H9 (cell line): ENCODE data around the gene ZCCHC7. TPM values are rescaled to one million over a fixed set of nuclear protein-coding genes. Genes with fewer than 3 reads are reported as not detected.

ENCODE experiments used
- DNase-seq: peaks from one replicate; pipeline ENCODE4 v3.0.0-alpha.2; 2017
- H2AFZ ChIP-seq: one replicate; pipeline ENCODE4 v1.6.1; 2013; ENCODE audit warnings: mild to moderate bottlenecking, low read length, control low read depth, moderate library complexity
- H2AK5ac ChIP-seq: 2 replicates; pipeline ENCODE4 v1.6.1; 2013; ENCODE audit warnings: low read length, control low read depth, mixed read lengths; ENCODE audit not compliant: insufficient read length
- H2BK120ac ChIP-seq: one replicate; pipeline ENCODE4 v1.6.1; 2013; ENCODE audit warnings: low read depth, mild to moderate bottlenecking, low read length, control low read depth, inconsistent platforms; ENCODE audit not compliant: poor library complexity, severe bottlenecking
- H2BK12ac ChIP-seq: 2 replicates; pipeline ENCODE4 v1.6.1; 2013; ENCODE audit warnings: low read length, control low read depth, mixed read lengths, low read depth; ENCODE audit not compliant: insufficient read length
- H2BK15ac ChIP-seq: 2 replicates; pipeline ENCODE4 v1.6.1; 2013; ENCODE audit warnings: low read depth, low read length, control low read depth
- H2BK20ac ChIP-seq: one replicate; pipeline ENCODE4 v1.6.1; 2013; ENCODE audit warnings: low read depth, mild to moderate bottlenecking, low read length, control low read depth, inconsistent platforms; ENCODE audit not compliant: poor library complexity, severe bottlenecking
- H2BK5ac ChIP-seq: 2 replicates; pipeline ENCODE4 v1.6.1; 2013; ENCODE audit warnings: low read length, control low read depth, mixed read lengths; ENCODE audit not compliant: insufficient read length
- H3K14ac ChIP-seq: 2 replicates; pipeline ENCODE4 v1.6.1; 2013; ENCODE audit warnings: low read length, control low read depth; ENCODE audit not compliant: insufficient read depth
- H3K18ac ChIP-seq: 2 replicates; pipeline ENCODE4 v1.6.1; 2013; ENCODE audit warnings: low read depth, mild to moderate bottlenecking, mixed read lengths, low read length, control low read depth; ENCODE audit not compliant: insufficient read length
- H3K23ac ChIP-seq: 2 replicates; pipeline ENCODE4 v1.6.1; 2013; ENCODE audit warnings: low read length, control low read depth, mixed read lengths, low read depth; ENCODE audit not compliant: insufficient read length
- H3K23me2 ChIP-seq: 2 replicates; pipeline ENCODE4 v1.6.1; 2013; ENCODE audit warnings: low read depth, mild to moderate bottlenecking, mixed read lengths, low read length, control low read depth; ENCODE audit not compliant: insufficient read length, poor library complexity, severe bottlenecking
- H3K27ac ChIP-seq: 2 replicates; pipeline ENCODE4 v1.5.1; 2013; ENCODE audit warnings: low read length, control low read depth, mixed read lengths, low read depth; ENCODE audit not compliant: insufficient read length
- H3K27me3 ChIP-seq: 2 replicates; pipeline ENCODE4 v1.6.1; 2013; ENCODE audit warnings: low read length, control low read depth, inconsistent platforms; ENCODE audit not compliant: insufficient read depth
- H3K4ac ChIP-seq: 2 replicates; pipeline ENCODE4 v1.6.1; 2013; ENCODE audit warnings: low read depth, mild to moderate bottlenecking, control low read depth, inconsistent platforms, low read length, moderate library complexity
- H3K4me1 ChIP-seq: 2 replicates; pipeline ENCODE4 v1.6.1; 2013; ENCODE audit warnings: low read length, control low read depth, inconsistent platforms; ENCODE audit not compliant: insufficient read depth
- H3K4me2 ChIP-seq: 2 replicates; pipeline ENCODE4 v1.6.1; 2013; ENCODE audit warnings: low read length, control low read depth, mixed read lengths; ENCODE audit not compliant: insufficient read length, insufficient read depth
- H3K56ac ChIP-seq: 2 replicates; pipeline ENCODE4 v1.6.1; 2013; ENCODE audit warnings: low read depth, mild to moderate bottlenecking, mixed read lengths, low read length, control low read depth; ENCODE audit not compliant: insufficient read length
- H3K79me1 ChIP-seq: 2 replicates; pipeline ENCODE4 v1.6.1; 2013; ENCODE audit warnings: low read depth, mild to moderate bottlenecking, moderate library complexity, low read length, control low read depth, inconsistent platforms; ENCODE audit not compliant: insufficient read depth, poor library complexity, severe bottlenecking
- H3K79me2 ChIP-seq: 2 replicates; pipeline ENCODE4 v1.6.1; 2013; ENCODE audit warnings: low read length, control low read depth, inconsistent platforms; ENCODE audit not compliant: insufficient read depth
- H3K9ac ChIP-seq: 2 replicates; pipeline ENCODE4 v1.6.1; 2013; ENCODE audit warnings: low read length, control low read depth, mixed read lengths; ENCODE audit not compliant: insufficient read length; ENCODE audit errors: extremely low read depth
- H3K9me3 ChIP-seq: one replicate; pipeline ENCODE4 v1.6.1; 2013; ENCODE audit warnings: low read depth, low read length, inconsistent platforms; ENCODE audit not compliant: control insufficient read depth
- H3T11ph ChIP-seq: one replicate; pipeline ENCODE4 v1.6.1; 2013; ENCODE audit warnings: mild to moderate bottlenecking, low read length, control low read depth, inconsistent platforms
- H4K20me1 ChIP-seq: one replicate; pipeline ENCODE4 v1.6.1; 2013; ENCODE audit not compliant: control insufficient read depth, insufficient read length, insufficient read depth
- H4K5ac ChIP-seq: 2 replicates; pipeline ENCODE4 v1.6.1; 2013; ENCODE audit warnings: low read depth, mild to moderate bottlenecking, mixed read lengths, low read length, control low read depth; ENCODE audit not compliant: insufficient read length
- H4K8ac ChIP-seq: replicated peaks from 2 replicates; pipeline ENCODE4 v1.6.1; 2013; ENCODE audit warnings: low read length, control low read depth, mixed read lengths, low read depth; ENCODE audit not compliant: insufficient read length
- H4K91ac ChIP-seq: 2 replicates; pipeline ENCODE4 v1.6.1; 2013; ENCODE audit warnings: low read depth, mild to moderate bottlenecking, moderate library complexity, mixed read lengths, low read length, control low read depth; ENCODE audit not compliant: insufficient read length
- H3K27ac Mint-ChIP-seq, 3 experiments: 2 replicates in 2 of 3; 3 replicates in 1 of 3; pipeline ENCODE4 v1.8.0; 2020 to 2021; ENCODE audit warnings: mixed read lengths in 3 of 3, mild to moderate bottlenecking in 1 of 3, moderate library complexity in 1 of 3
- H3K27me3 Mint-ChIP-seq: 2 replicates; pipeline ENCODE4 v1.8.0; 2021; ENCODE audit warnings: low read depth, mild to moderate bottlenecking, moderate library complexity, mixed read lengths
- H3K36me3 Mint-ChIP-seq, 3 experiments: 2 replicates in 2 of 3; 3 replicates in 1 of 3; pipeline ENCODE4 v1.8.0; 2020 to 2021; ENCODE audit warnings: low read depth in 3 of 3, mixed read lengths in 3 of 3; ENCODE audit not compliant: insufficient read depth in 1 of 3
- H3K4me1 Mint-ChIP-seq, 2 experiments: 2 replicates each; pipeline ENCODE4 v1.8.0; 2020; ENCODE audit warnings: mixed read lengths in 2 of 2
- H3K4me3 Mint-ChIP-seq, 2 experiments: 2 replicates in 1 of 2; 3 replicates in 1 of 2; pipeline ENCODE4 v1.8.0; 2020 to 2021; ENCODE audit warnings: mild to moderate bottlenecking in 2 of 2, mixed read lengths in 2 of 2, moderate library complexity in 1 of 2
- H3K9me3 Mint-ChIP-seq, 2 experiments: 2 replicates in 1 of 2; 3 replicates in 1 of 2; pipeline ENCODE4 v1.8.0; 2020; ENCODE audit warnings: mild to moderate bottlenecking in 2 of 2, mixed read lengths in 2 of 2, moderate library complexity in 1 of 2
- WGBS: extraction: QIAGEN DNeasy Blood & Tissue Kit; methylation state at CpG from one replicate; pipeline ENCODE4 v1.1.7; 2013; ENCODE audit warnings: missing lambda C conversion rate, low lambda C conversion rate, mixed read lengths; ENCODE audit not compliant: insufficient read length; ENCODE audit errors: extremely low coverage; 5-methylcytosine and 5-hydroxymethylcytosine counted together
- total RNA-seq: library from RNA; stranded (reverse); gene quantifications from 2 replicates; pipeline ENCODE4 v1.2.1, GENCODE V29; 2021
- TF ChIP-seq, protein P1 (sequence below): fragments of 200-600 bp; sonication (generic); conservative IDR thresholded peaks from 3 replicates; pipeline ENCODE4 v1.8.0; 2021; ENCODE audit warnings: antibody characterized with exemption, mild to moderate bottlenecking

The ZCCHC7 gene
- total RNA-seq, 1 experiment from 2014 or later, result 20.3 TPM

DNA sequence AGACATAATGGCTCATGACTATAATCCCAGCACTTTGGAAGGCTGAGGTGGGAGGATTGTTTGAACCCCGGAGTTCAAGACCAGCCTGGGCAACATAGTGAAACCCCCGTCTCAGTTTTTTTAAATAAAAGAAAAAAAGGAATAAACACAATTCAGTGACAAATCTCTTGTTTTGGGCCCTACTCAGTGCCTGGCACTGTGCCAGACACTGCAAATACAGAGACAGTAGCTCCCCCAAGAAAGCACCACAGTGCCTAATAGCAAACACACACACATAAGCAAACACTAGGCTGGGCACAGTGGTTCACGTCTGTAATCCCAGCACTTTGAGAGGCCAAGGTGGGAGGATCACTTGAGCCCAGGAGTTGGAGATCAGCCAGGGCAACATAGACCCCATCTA is 252.5 kb downstream of the ZCCHC7 start:
- Histone ChIP-seq H2AK5ac (no peak overlapping the region), H4K5ac (no peak overlapping the region), H3K23me2 (no peaks in the 10 kb centered on the region), H3K79me2 (no peaks in the 10 kb centered on the region), H3K9ac (no peak overlapping the region), H4K8ac (no peak overlapping the region), H3K14ac (no peak overlapping the region), H2BK12ac (no peak overlapping the region), H3K27me3 (no peaks in the 10 kb centered on the region), H3K18ac (no peak overlapping the region), H2BK120ac (no peak overlapping the region), H4K91ac (no peak overlapping the region), H3K27ac (no peak overlapping the region), H3T11ph (no peak overlapping the region), H3K4me2 (no peak overlapping the region), H2BK20ac (no peak overlapping the region), H3K79me1 (no peaks in the 10 kb centered on the region), H3K23ac (no peak overlapping the region), H2AFZ (no peak overlapping the region), H3K4ac (no peak overlapping the region), H4K20me1 (no peaks in the 10 kb centered on the region), H2BK5ac (no peak overlapping the region), H3K56ac (no peak overlapping the region), H3K4me1 (no peaks in the 10 kb centered on the region), H2BK15ac (no peak overlapping the region), H3K9me3 (no peaks in the 10 kb centered on the region)
- Mint-ChIP-seq H3K27ac (no peak overlapping the region; a peak in 1 of 7 replicates), H3K9me3 (no peaks in the 10 kb centered on the region; a peak in 1 of 5 replicates), H3K36me3 (no peaks in the 10 kb centered on the region; a peak in 1 of 7 replicates), H3K4me1 (peaks cover 6 to 11% of the 10 kb centered on the region in 2 experiments), H3K27me3 (peaks cover 2% of the 10 kb centered on the region), H3K4me3 (no peak overlapping the region)
- no peak for DNase-seq
- TF ChIP-seq, protein P1, sequence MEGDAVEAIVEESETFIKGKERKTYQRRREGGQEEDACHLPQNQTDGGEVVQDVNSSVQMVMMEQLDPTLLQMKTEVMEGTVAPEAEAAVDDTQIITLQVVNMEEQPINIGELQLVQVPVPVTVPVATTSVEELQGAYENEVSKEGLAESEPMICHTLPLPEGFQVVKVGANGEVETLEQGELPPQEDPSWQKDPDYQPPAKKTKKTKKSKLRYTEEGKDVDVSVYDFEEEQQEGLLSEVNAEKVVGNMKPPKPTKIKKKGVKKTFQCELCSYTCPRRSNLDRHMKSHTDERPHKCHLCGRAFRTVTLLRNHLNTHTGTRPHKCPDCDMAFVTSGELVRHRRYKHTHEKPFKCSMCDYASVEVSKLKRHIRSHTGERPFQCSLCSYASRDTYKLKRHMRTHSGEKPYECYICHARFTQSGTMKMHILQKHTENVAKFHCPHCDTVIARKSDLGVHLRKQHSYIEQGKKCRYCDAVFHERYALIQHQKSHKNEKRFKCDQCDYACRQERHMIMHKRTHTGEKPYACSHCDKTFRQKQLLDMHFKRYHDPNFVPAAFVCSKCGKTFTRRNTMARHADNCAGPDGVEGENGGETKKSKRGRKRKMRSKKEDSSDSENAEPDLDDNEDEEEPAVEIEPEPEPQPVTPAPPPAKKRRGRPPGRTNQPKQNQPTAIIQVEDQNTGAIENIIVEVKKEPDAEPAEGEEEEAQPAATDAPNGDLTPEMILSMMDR, result no peak
- WGBS, result no CpG with 5 or more reads among the region's 3 CpGs
